ENCODE data around the gene PARD3B. TPM values are rescaled to one million over a fixed set of nuclear protein-coding genes. Genes with fewer than 3 reads are reported as not detected.

PARD3B gene
- total and polyA plus RNA-seq, 2 of the 8 experiments (the other 6 are each of a cell fraction or from before 2014, with no cell fraction given): 1.2 to 5.7 TPM

- TF ChIP-seq RNF2 (IDR thresholded peaks at IDR 0.05; ENCODE audit: borderline replicate concordance, low read depth, low read length, missing control alignments, poor library complexity, severe bottlenecking) (no peak), EP300 (IDR thresholded peaks at IDR 0.05; ENCODE audit: borderline replicate concordance in 1 of 2, low read depth in 2 of 2, low read length in 2 of 2) (no peak), JUN (IDR thresholded peaks at IDR 0.05; ENCODE audit: low read depth, low read length) (no peak), SP2 (IDR thresholded peaks at IDR 0.05; ENCODE audit: low read length) (no peak), RAD21 (IDR thresholded peaks at IDR 0.05 in 1 of 2, conservative IDR thresholded peaks at IDR 0.05 in 1 of 2; ENCODE audit: low read depth in 2 of 2, low read length in 2 of 2) (no peak)
These were observed 368.0 kb downstream of the PARD3B start (continued) for GRCh38 chr2:204913312-204913711.

All from H1 (cell line).